Pancreas (tissue), 10 donors: ENCODE data around the gene HUS1B. TPM values are rescaled to one million over a fixed set of nuclear protein-coding genes. Genes with fewer than 3 reads are reported as not detected.

ENCODE experiments used
- ATAC-seq, 4 donors: fragments of 200-7000 bp; cut with Tn5 transposase; one replicate each; pipeline versions ENCODE4 v1.8.0 to v1.9.1; 2020; ENCODE audit warnings: mild to moderate bottlenecking in 4 of 4, moderate library complexity in 4 of 4
- DNase-seq, 6 donors: peaks; one replicate each; pipeline ENCODE4 v3.0.0-alpha.2; 2020
- FAIRE-seq: peaks from 2 replicates; lab custom pipeline; 2012; peaks lifted over from hg19 to GRCh38; lab: Jason Lieb, UNC
- H3K27ac ChIP-seq, 4 donors: fragments of 200-600 bp; sonication (generic); 1 replicate in 3 of 4; 2 replicates in 1 of 4; pipeline versions ENCODE4 v1.5.0 to v1.8.0; 2020
- H3K27me3 ChIP-seq, 4 donors: fragments of 200-600 bp; one replicate each; pipeline ENCODE4 v1.8.0; 2021
- H3K36me3 ChIP-seq, 3 donors: fragments of 200-600 bp; sonication (generic) in 1 of 3; one replicate each; pipeline versions ENCODE4 v1.5.0 to v1.8.0; 2020 to 2021
- H3K4me1 ChIP-seq, 3 donors: fragments of 200-600 bp; one replicate each; pipeline ENCODE4 v1.8.0; 2021
- H3K4me3 ChIP-seq, 4 donors: fragments of 200-600 bp; sonication (generic) in 2 of 4; one replicate each; pipeline versions ENCODE4 v1.5.0 to v1.8.0; 2020 to 2021
- H3K9me3 ChIP-seq, 4 donors: fragments of 200-600 bp; one replicate each; pipeline ENCODE4 v1.8.0; 2021
- WGBS, 2 donors: extraction: QIAGEN DNeasy Blood & Tissue Kit; methylation state at CpG; one replicate each; pipeline ENCODE4 v1.1.7; 2013; 5-methylcytosine and 5-hydroxymethylcytosine counted together
- intact Hi-C, 3 donors: fragments of 100-400 bp; cut with DNase I; formaldehyde crosslinking; loops; one replicate each; pipeline versions ENCODE4 v1.11.1 to v1.14.2; 2022
- polyA plus RNA-seq, 2 donors: library from polyadenylated mRNA; stranded (reverse); fragments of 200-250 nt; gene quantifications; one replicate each; pipeline ENCODE4 v1.2.3, GENCODE V29; 2013
- total RNA-seq, 6 donors: library from RNA; stranded (reverse); fragmentation: NEBNext Ultra II Directional in 4 of 6; extraction: Animal tissue kit (Norgen Biotek cat#: 25700) in 4 of 6; gene quantifications; one replicate each; pipeline versions ENCODE4 v1.2.1 to v1.2.4, GENCODE V29; 2021 to 2023
- TF ChIP-seq, protein P1 (sequence below), 4 donors: fragments of 200-600 bp; sonication (generic) in 3 of 4; IDR thresholded peaks; one replicate each; pipeline versions ENCODE4 v1.5.0 to v1.8.0; 2021; ENCODE audit warnings: antibody characterized with exemption in 4 of 4
- donor health status: healthy with polysubstance abuse.
- donor health status: DM: no; HTN: no; CAD: no; lungs with moderate emphysema.
- donor health status: DM: no; HTN: no; CAD: no.
- donor health status: control.
- donor health status: control.
- donor health status: Bipolar disorder and iron deficiency.
- donor health status: DM: yes; HTN: yes; CAD: no.
- donor health status: DM: no; HTN: no; CAD: no.
- donor health status: DM: no; HTN: no; CAD: no.
- donor health status: DM: yes; HTN: yes; CAD: no.

Gene HUS1B
- total and polyA plus RNA-seq, 8 donors, result 0.12 to 0.81 (median 0.36) TPM; not detected in 2

DNA sequence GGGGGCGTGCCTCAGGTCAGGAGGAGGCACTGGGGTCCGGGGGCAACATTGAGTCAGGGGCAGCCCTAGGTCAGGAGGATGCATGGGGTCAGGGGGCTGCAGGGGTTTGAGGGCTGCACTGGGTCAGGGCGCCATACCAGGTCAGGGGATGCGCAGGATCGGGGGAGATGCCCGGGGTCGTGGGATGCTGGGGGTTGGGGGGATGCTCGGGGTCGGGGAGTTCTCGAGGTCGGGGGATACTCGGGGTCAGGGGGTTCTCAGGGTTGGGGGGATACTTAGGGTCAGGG lies 36.8 kb upstream of the HUS1B start:
- DNase-seq, result peak in 2 of 6 donors; percentile 24 to 69
- ATAC-seq, result no peak
- no peak overlapping the region for H3K27ac ChIP-seq
- FAIRE-seq, result no peak
- H3K36me3 ChIP-seq, result no peaks in the 10 kb centered on the region
- H3K4me3 ChIP-seq, result peak overlapping the region in 1 of 4 donors; percentile 90
- peaks cover 0 to 10% (median 9%) of the 10 kb centered on the region in 3 donors for H3K4me1 ChIP-seq
- TF ChIP-seq, protein P1, sequence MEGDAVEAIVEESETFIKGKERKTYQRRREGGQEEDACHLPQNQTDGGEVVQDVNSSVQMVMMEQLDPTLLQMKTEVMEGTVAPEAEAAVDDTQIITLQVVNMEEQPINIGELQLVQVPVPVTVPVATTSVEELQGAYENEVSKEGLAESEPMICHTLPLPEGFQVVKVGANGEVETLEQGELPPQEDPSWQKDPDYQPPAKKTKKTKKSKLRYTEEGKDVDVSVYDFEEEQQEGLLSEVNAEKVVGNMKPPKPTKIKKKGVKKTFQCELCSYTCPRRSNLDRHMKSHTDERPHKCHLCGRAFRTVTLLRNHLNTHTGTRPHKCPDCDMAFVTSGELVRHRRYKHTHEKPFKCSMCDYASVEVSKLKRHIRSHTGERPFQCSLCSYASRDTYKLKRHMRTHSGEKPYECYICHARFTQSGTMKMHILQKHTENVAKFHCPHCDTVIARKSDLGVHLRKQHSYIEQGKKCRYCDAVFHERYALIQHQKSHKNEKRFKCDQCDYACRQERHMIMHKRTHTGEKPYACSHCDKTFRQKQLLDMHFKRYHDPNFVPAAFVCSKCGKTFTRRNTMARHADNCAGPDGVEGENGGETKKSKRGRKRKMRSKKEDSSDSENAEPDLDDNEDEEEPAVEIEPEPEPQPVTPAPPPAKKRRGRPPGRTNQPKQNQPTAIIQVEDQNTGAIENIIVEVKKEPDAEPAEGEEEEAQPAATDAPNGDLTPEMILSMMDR (IDR thresholded peaks at IDR 0.05), result no peak
- 71 to 77% methylated on average over 12 of the region's 12 CpGs for WGBS, 2 donors
- intact Hi-C loops, result no loop called here
- H3K27me3 ChIP-seq, result no peaks in the 10 kb centered on the region
- no peaks in the 10 kb centered on the region for H3K9me3 ChIP-seq

DNA sequence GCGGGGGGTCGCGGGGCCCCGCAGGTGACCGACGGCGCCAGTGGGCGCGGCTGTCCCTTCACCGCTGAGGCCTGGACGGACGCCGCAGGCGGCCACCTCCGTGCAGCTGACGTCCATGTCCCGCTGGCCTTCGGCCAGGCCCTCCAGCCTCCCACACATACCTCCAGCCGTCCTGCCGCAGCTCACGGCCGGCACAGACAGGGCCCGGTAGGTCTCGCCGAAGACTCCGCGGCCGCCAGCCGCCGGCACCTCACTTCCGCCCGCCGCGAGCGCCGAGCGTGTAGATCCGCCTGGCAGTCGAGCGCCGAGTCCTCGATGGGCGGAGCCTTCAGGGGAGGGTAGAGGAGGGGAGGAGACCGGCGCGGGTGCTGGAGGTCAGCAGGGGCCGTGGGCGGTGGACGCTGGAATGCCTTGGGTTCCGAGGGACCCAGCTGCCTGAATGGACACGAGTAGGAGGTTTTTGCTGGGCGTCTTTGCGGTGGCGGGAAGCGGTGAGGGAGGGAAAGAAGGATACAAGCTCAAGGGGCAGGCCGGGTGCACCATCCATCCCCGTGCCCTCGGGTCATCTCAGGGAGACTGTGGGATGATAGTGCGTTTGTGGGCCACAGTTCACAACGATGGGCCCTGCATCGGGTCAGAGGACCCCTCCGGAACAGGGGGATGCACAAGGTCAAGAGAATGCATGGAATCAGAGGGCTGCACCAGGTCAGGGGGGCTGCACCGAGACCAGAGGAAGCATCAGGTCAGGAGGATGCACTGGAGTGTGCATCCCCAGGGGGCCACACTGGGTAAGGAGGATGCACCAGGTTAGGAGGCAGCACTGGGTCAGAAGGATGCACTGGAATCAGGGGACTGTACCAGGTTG lies 36.2 kb upstream of the HUS1B start, which contains the start of gene EXOC2:
Gene EXOC2, minus strand, starts transcription at position 282 of the 865 bp plus-strand sequence. CDS start 55,321 bp downstream, outside the sequence.
- Histone ChIP-seq H3K36me3 (no peaks in the 10 kb centered on the region), H3K27me3 (no peaks in the 10 kb centered on the region), H3K9me3 (no peaks in the 10 kb centered on the region), H3K4me3 (peak within 1 kb of the TSS; percentile 90 to 99 (median 96)), H3K4me1 (peaks cover 0 to 10% (median 9%) of the 10 kb centered on the region in 3 donors), H3K27ac (peak within 1 kb of the TSS; percentile 71 to 82 (median 76))
- WGBS, 2 donors, result 1% methylated on average over 53 to 63 of the region's 63 CpGs
- ATAC-seq (peak; percentile 98 to 99 (median 99)), DNase-seq (peak; percentile 82 to 96 (median 85)), FAIRE-seq (no peak)
- TF ChIP-seq, protein P1 (IDR thresholded peaks at IDR 0.05), result no peak
- intact Hi-C loops, result no loop called here

DNA sequence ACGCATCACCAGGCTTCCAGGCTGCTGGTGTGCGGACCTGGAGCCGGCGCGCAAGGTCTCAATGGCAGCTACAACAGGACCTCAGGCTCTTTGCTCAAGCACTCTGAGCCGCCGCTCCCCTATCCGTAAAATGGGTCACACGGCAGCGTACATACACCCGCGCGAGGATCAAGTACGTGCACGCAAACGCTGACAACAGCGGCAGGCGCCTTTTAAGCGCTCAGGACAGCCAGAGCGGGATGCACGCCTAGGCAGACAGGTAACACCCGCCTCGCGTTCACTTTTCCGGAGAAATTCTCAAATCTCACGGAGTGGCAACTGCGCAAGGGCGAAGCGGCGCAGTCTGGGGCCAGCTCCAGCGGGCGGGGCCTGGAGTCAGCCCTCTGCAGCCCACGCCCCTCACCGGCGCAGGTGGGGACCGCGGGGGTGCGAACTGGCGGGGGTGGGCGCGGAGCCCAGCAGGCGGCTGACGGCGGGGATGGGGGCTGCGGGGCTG lies 35.5 kb upstream of the HUS1B start:
- peak overlapping the region; percentile 71 to 82 (median 76) for H3K27ac ChIP-seq
- TF ChIP-seq, protein P1 (IDR thresholded peaks at IDR 0.05), result no peak
- no peak for FAIRE-seq
- H3K27me3 ChIP-seq, result no peaks in the 10 kb centered on the region
- intact Hi-C loops, result no loop called here
- no peaks in the 10 kb centered on the region for H3K9me3 ChIP-seq
- no peaks in the 10 kb centered on the region for H3K36me3 ChIP-seq
- H3K4me1 ChIP-seq, result peaks cover 0 to 10% (median 9%) of the 10 kb centered on the region in 3 donors
- peak overlapping the region; percentile 90 to 99 (median 96) for H3K4me3 ChIP-seq
- WGBS, 2 donors, result 1% methylated on average over 42 to 45 of the region's 45 CpGs
- DNase-seq, result peak; percentile 34 to 70 (median 46)
- ATAC-seq, result peak; percentile 76 to 84 (median 82)

DNA sequence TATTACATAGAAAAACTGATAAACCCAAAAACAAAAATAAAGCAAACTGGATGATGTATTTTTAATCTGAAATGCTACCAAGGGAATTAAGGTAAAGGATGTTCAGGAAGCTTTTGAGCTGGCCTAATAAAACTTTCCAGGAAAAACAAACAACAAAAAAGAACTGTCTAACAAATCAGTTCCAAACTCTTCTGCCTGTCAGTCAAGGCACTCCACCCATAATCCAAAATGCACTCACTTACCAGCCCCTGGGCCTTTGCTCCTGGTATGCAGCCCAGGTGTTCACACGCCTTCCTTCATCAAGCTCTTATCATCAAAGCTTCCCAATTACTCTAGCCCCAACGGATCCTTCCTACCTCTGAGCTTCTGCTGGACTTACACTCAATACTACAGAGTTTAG lies 32.3 kb upstream of the HUS1B start:
- intact Hi-C loops, result no loop called here
- no peak for FAIRE-seq
- no peak for DNase-seq
- Histone ChIP-seq H3K4me3 (no peak overlapping the region), H3K27me3 (no peaks in the 10 kb centered on the region), H3K27ac (no peak overlapping the region), H3K4me1 (peaks cover 0 to 10% (median 9%) of the 10 kb centered on the region in 3 donors), H3K36me3 (no peaks in the 10 kb centered on the region), H3K9me3 (no peaks in the 10 kb centered on the region)
- 36 to 54% methylated on average over 2 of the region's 2 CpGs for WGBS, 2 donors
- ATAC-seq, result no peak
- TF ChIP-seq, protein P1 (IDR thresholded peaks at IDR 0.05), result no peak
